ENCODE data around the gene POU6F2. TPM values are rescaled to one million over a fixed set of nuclear protein-coding genes. Genes with fewer than 3 reads are reported as not detected.

POU6F2 gene
- total and polyA plus RNA-seq, 2 donors (not counting 1 experiment from before 2014, with no cell fraction given), result under 0.01 TPM; not detected in 1

- no peaks in the 10 kb centered on the region for H3K27me3 ChIP-seq (ENCODE audit: control insufficient read depth, insufficient read depth, low read length)
- no peak for TF ChIP-seq EZH2 (IDR thresholded peaks at IDR 0.05; ENCODE audit: low read length, missing control alignments)
- no peak for TF ChIP-seq CTCF (conservative IDR thresholded peaks at IDR 0.05 in 1 of 2, IDR thresholded peaks at IDR 0.05 in 1 of 2; ENCODE audit: low read depth in 1 of 2, low read length in 2 of 2)
- no peak overlapping the region for H3K27ac ChIP-seq (ENCODE audit: insufficient read depth, low read length)
- H3K9me3 ChIP-seq (ENCODE audit: control insufficient read depth, insufficient read depth, low read depth, low read length), result no peaks in the 10 kb centered on the region
- H4K20me1 ChIP-seq (ENCODE audit: control insufficient read depth, extremely low read depth, insufficient read depth, low read length), result no peaks in the 10 kb centered on the region
- H3K4me3 ChIP-seq (replicated peaks in 1 of 4; ENCODE audit: control extremely low read depth in 1 of 4, insufficient read depth in 1 of 4, low read depth in 3 of 4, low read length in 4 of 4), result no peak overlapping the region
- no peak overlapping the region for H3K9ac ChIP-seq (ENCODE audit: insufficient read depth, low read length)
- H3K4me2 ChIP-seq (ENCODE audit: extremely low read depth, insufficient read depth, low read length), result no peak overlapping the region
- no peak overlapping the region for H2AFZ ChIP-seq (ENCODE audit: low read length)
- no peaks in the 10 kb centered on the region for H3K36me3 ChIP-seq (ENCODE audit: control insufficient read depth, insufficient read depth, low read length)
- no peak for DNase-seq (ENCODE audit: low read depth in 2 of 2)
- H3K4me1 ChIP-seq (ENCODE audit: control insufficient read depth, extremely low read depth, insufficient read depth, low read length), result no peaks in the 10 kb centered on the region
- H3K79me2 ChIP-seq (ENCODE audit: control insufficient read depth, insufficient read depth, low read length), result no peaks in the 10 kb centered on the region
Measured at GRCh38 chr7:39313974-39314373, 336.3 kb downstream of the POU6F2 start.

- Histone ChIP-seq H3K36me3 (ENCODE audit: control insufficient read depth, insufficient read depth, low read length) (no peaks in the 10 kb centered on the region), H3K27ac (ENCODE audit: insufficient read depth, low read length) (no peak overlapping the region), H3K27me3 (ENCODE audit: control insufficient read depth, insufficient read depth, low read length) (no peaks in the 10 kb centered on the region), H2AFZ (ENCODE audit: low read length) (no peak overlapping the region), H4K20me1 (ENCODE audit: control insufficient read depth, extremely low read depth, insufficient read depth, low read length) (no peaks in the 10 kb centered on the region), H3K9ac (ENCODE audit: insufficient read depth, low read length) (no peak overlapping the region), H3K79me2 (ENCODE audit: control insufficient read depth, insufficient read depth, low read length) (no peaks in the 10 kb centered on the region), H3K4me3 (replicated peaks in 1 of 4; ENCODE audit: control extremely low read depth in 1 of 4, insufficient read depth in 1 of 4, low read depth in 3 of 4, low read length in 4 of 4) (no peak overlapping the region), H3K4me2 (ENCODE audit: extremely low read depth, insufficient read depth, low read length) (no peak overlapping the region), H3K9me3 (ENCODE audit: control insufficient read depth, insufficient read depth, low read depth, low read length) (no peaks in the 10 kb centered on the region), H3K4me1 (ENCODE audit: control insufficient read depth, extremely low read depth, insufficient read depth, low read length) (no peaks in the 10 kb centered on the region)
- no peak for DNase-seq (ENCODE audit: low read depth in 2 of 2)
- no peak for TF ChIP-seq EZH2 (IDR thresholded peaks at IDR 0.05; ENCODE audit: low read length, missing control alignments)
- TF ChIP-seq CTCF (conservative IDR thresholded peaks at IDR 0.05 in 1 of 2, IDR thresholded peaks at IDR 0.05 in 1 of 2; ENCODE audit: low read depth in 1 of 2, low read length in 2 of 2), result no peak
Measured at GRCh38 chr7:39317107-39317506, 339.4 kb downstream of the POU6F2 start.

GRCh38 chr7:39317896-39318295 is 340.2 kb downstream of the POU6F2 start:
- no peak overlapping the region for H3K27ac ChIP-seq (ENCODE audit: insufficient read depth, low read length)
- no peak for TF ChIP-seq CTCF (conservative IDR thresholded peaks at IDR 0.05 in 1 of 2, IDR thresholded peaks at IDR 0.05 in 1 of 2; ENCODE audit: low read depth in 1 of 2, low read length in 2 of 2)
- no peak for TF ChIP-seq EZH2 (IDR thresholded peaks at IDR 0.05; ENCODE audit: low read length, missing control alignments)
- H3K4me2 ChIP-seq (ENCODE audit: extremely low read depth, insufficient read depth, low read length), result no peak overlapping the region

More at GRCh38 chr7:39317896-39318295, 340.2 kb downstream of the POU6F2 start:
- no peak for DNase-seq (ENCODE audit: low read depth in 2 of 2)
- no peak overlapping the region for H3K4me3 ChIP-seq (replicated peaks in 1 of 4; ENCODE audit: control extremely low read depth in 1 of 4, insufficient read depth in 1 of 4, low read depth in 3 of 4, low read length in 4 of 4)
- no peaks in the 10 kb centered on the region for H3K36me3 ChIP-seq (ENCODE audit: control insufficient read depth, insufficient read depth, low read length)
- no peaks in the 10 kb centered on the region for H3K27me3 ChIP-seq (ENCODE audit: control insufficient read depth, insufficient read depth, low read length)
- no peaks in the 10 kb centered on the region for H3K9me3 ChIP-seq (ENCODE audit: control insufficient read depth, insufficient read depth, low read depth, low read length)
- H4K20me1 ChIP-seq (ENCODE audit: control insufficient read depth, extremely low read depth, insufficient read depth, low read length), result no peaks in the 10 kb centered on the region
- H3K4me1 ChIP-seq (ENCODE audit: control insufficient read depth, extremely low read depth, insufficient read depth, low read length), result no peaks in the 10 kb centered on the region
- H3K79me2 ChIP-seq (ENCODE audit: control insufficient read depth, insufficient read depth, low read length), result no peaks in the 10 kb centered on the region
- H3K9ac ChIP-seq (ENCODE audit: insufficient read depth, low read length), result no peak overlapping the region
- H2AFZ ChIP-seq (ENCODE audit: low read length), result no peak overlapping the region

Measured in fibroblast of lung (primary cell).